Fibroblast of lung (primary cell): ENCODE data around the gene MAPK8IP3. TPM values are rescaled to one million over a fixed set of nuclear protein-coding genes. Genes with fewer than 3 reads are reported as not detected.

ENCODE experiments used
- DNase-seq, 2 donors: peaks; one replicate each; pipeline versions ENCODE4 v3.0.0 to v3.0.0-alpha.2; 2010; ENCODE audit warnings: low read depth in 2 of 2
- H2AFZ ChIP-seq: 2 replicates; pipeline ENCODE4 v1.5.1; 2012; ENCODE audit warnings: low read length, control low read depth, inconsistent platforms
- H3K27ac ChIP-seq: 2 replicates; pipeline ENCODE4 v1.5.1; 2011; ENCODE audit warnings: low read length, control low read depth; ENCODE audit not compliant: insufficient read depth
- H3K27me3 ChIP-seq: 2 replicates; pipeline ENCODE4 v1.5.1; 2011; ENCODE audit warnings: mild to moderate bottlenecking, low read length; ENCODE audit not compliant: control insufficient read depth, insufficient read depth
- H3K36me3 ChIP-seq: 2 replicates; pipeline ENCODE4 v1.5.1; 2011; ENCODE audit warnings: low read length; ENCODE audit not compliant: control insufficient read depth, insufficient read depth
- H3K4me1 ChIP-seq: 2 replicates; pipeline ENCODE4 v1.5.1; 2011; ENCODE audit warnings: low read length; ENCODE audit not compliant: control insufficient read depth, insufficient read depth; ENCODE audit errors: extremely low read depth
- H3K4me2 ChIP-seq: 2 replicates; pipeline ENCODE4 v1.5.1; 2011; ENCODE audit warnings: low read length, control low read depth; ENCODE audit not compliant: insufficient read depth; ENCODE audit errors: extremely low read depth
- H3K4me3 ChIP-seq, 4 experiments: fragments of 200-600 bp in 1 of 4; sonication (generic) in 1 of 4; replicated peaks in 1 of 4; 2 replicates each; pipeline ENCODE4 v1.5.1; 2011 to 2016; ENCODE audit warnings: low read length in 4 of 4, low read depth in 3 of 4, mild to moderate bottlenecking in 3 of 4, control low read depth in 2 of 4, inconsistent platforms in 1 of 4, mixed read lengths in 1 of 4; ENCODE audit not compliant: insufficient read depth in 1 of 4; ENCODE audit errors: control extremely low read depth in 1 of 4
- H3K79me2 ChIP-seq: 2 replicates; pipeline ENCODE4 v1.5.1; 2012; ENCODE audit warnings: mild to moderate bottlenecking, low read length, inconsistent platforms; ENCODE audit not compliant: control insufficient read depth, insufficient read depth
- H3K9ac ChIP-seq: 2 replicates; pipeline ENCODE4 v1.5.1; 2011; ENCODE audit warnings: mild to moderate bottlenecking, low read length, control low read depth; ENCODE audit not compliant: insufficient read depth
- H3K9me3 ChIP-seq: 2 replicates; pipeline ENCODE4 v1.5.1; 2012; ENCODE audit warnings: low read depth, low read length; ENCODE audit not compliant: control insufficient read depth, insufficient read depth
- H4K20me1 ChIP-seq: 2 replicates; pipeline ENCODE4 v1.5.1; 2011; ENCODE audit warnings: low read length; ENCODE audit not compliant: control insufficient read depth, insufficient read depth; ENCODE audit errors: extremely low read depth
- EZH2 ChIP-seq: IDR thresholded peaks from 2 replicates; pipeline ENCODE4 v1.5.1; 2012; ENCODE audit warnings: low read length, control low read depth, mild to moderate bottlenecking; ENCODE audit errors: missing control alignments
- polyA plus RNA-seq, 2 donors: library from polyadenylated mRNA; depleted of rRNA in 1 of 2; stranded (reverse) in 1 of 2; unstranded in 1 of 2; fragments of >200 nt; gene quantifications; 2 replicates each; pipeline ENCODE4 v1.2.1, GENCODE V29; 2011 to 2012; ENCODE audit warnings: missing spikeins in 1 of 2
- total RNA-seq: library from RNA; depleted of rRNA; stranded (reverse); fragments of >200 nt; gene quantifications from 2 replicates; pipeline ENCODE4 v1.2.1, GENCODE V29; 2014
- TF ChIP-seq, protein P1 (sequence below), 2 donors: IDR thresholded peaks in 1 of 2; conservative IDR thresholded peaks in 1 of 2; 1 replicate in 1 of 2; 2 replicates in 1 of 2; pipeline ENCODE4 v1.5.1; 2011 to 2012; ENCODE audit warnings: low read length in 2 of 2, control low read depth in 1 of 2, inconsistent platforms in 1 of 2, low read depth in 1 of 2, mild to moderate bottlenecking in 1 of 2

MAPK8IP3 gene
- total and polyA plus RNA-seq, 2 donors (not counting 1 experiment from before 2014, with no cell fraction given) = 9.4 to 36.3 TPM

DNA sequence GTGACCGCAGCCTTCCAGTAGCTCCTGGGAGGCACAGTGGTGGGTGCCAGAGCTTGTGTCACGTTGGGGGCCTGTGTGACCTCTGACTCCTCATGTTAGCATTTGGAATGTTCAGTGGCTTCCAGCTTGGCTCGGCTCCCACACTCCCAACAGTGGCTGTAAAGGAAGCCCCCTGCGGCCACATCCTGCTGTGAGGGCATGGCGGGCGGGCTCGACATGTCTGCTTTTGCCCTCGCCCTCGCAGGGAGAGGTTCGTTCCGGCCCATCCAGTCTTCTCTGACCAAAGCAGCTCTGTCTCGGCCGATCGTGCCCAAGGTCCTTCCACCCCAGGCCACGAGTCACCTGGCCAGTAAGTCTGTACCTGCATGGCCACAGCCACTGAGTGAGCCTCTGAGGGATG is 40.2 kb upstream of the MAPK8IP3 start:
- TF ChIP-seq, protein P1, sequence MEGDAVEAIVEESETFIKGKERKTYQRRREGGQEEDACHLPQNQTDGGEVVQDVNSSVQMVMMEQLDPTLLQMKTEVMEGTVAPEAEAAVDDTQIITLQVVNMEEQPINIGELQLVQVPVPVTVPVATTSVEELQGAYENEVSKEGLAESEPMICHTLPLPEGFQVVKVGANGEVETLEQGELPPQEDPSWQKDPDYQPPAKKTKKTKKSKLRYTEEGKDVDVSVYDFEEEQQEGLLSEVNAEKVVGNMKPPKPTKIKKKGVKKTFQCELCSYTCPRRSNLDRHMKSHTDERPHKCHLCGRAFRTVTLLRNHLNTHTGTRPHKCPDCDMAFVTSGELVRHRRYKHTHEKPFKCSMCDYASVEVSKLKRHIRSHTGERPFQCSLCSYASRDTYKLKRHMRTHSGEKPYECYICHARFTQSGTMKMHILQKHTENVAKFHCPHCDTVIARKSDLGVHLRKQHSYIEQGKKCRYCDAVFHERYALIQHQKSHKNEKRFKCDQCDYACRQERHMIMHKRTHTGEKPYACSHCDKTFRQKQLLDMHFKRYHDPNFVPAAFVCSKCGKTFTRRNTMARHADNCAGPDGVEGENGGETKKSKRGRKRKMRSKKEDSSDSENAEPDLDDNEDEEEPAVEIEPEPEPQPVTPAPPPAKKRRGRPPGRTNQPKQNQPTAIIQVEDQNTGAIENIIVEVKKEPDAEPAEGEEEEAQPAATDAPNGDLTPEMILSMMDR (conservative IDR thresholded peaks at IDR 0.05 in 1 of 2, IDR thresholded peaks at IDR 0.05 in 1 of 2; ENCODE audit: low read depth in 1 of 2, low read length in 2 of 2) = no peak
- no peak for TF ChIP-seq EZH2
- Histone ChIP-seq H2AFZ (no peak overlapping the region), H3K4me3 (no peak overlapping the region), H4K20me1 (no peaks in the 10 kb centered on the region), H3K4me1 (no peaks in the 10 kb centered on the region), H3K27ac (no peak overlapping the region), H3K4me2 (no peak overlapping the region), H3K9ac (no peak overlapping the region), H3K79me2 (no peaks in the 10 kb centered on the region), H3K9me3 (no peaks in the 10 kb centered on the region), H3K27me3 (no peaks in the 10 kb centered on the region), H3K36me3 (peaks cover 49% of the 10 kb centered on the region)
- no peak for DNase-seq

GRCh38 chr16:1666316-1666715 is 39.7 kb upstream of the MAPK8IP3 start:
- H3K79me2 ChIP-seq = no peaks in the 10 kb centered on the region
- H3K9ac ChIP-seq = no peak overlapping the region
- no peak overlapping the region for H3K4me3 ChIP-seq
- H3K27me3 ChIP-seq = no peaks in the 10 kb centered on the region
- no peak overlapping the region for H2AFZ ChIP-seq
- no peaks in the 10 kb centered on the region for H3K4me1 ChIP-seq
- H3K27ac ChIP-seq = no peak overlapping the region
- DNase-seq = no peak
- TF ChIP-seq EZH2 = no peak
- TF ChIP-seq, protein P1 (conservative IDR thresholded peaks at IDR 0.05 in 1 of 2, IDR thresholded peaks at IDR 0.05 in 1 of 2; ENCODE audit: low read depth in 1 of 2, low read length in 2 of 2) = no peak
- H3K9me3 ChIP-seq = no peaks in the 10 kb centered on the region
- peaks cover 52% of the 10 kb centered on the region for H3K36me3 ChIP-seq
- no peak overlapping the region for H3K4me2 ChIP-seq
- no peaks in the 10 kb centered on the region for H4K20me1 ChIP-seq

- Histone ChIP-seq H3K27me3 (no peaks in the 10 kb centered on the region), H3K4me1 (no peaks in the 10 kb centered on the region), H4K20me1 (no peaks in the 10 kb centered on the region), H3K4me2 (no peak overlapping the region), H2AFZ (no peak overlapping the region), H3K4me3 (no peak overlapping the region), H3K79me2 (no peaks in the 10 kb centered on the region), H3K9ac (no peak overlapping the region), H3K27ac (no peak overlapping the region), H3K9me3 (no peaks in the 10 kb centered on the region), H3K36me3 (peaks cover 54% of the 10 kb centered on the region)
- DNase-seq = no peak
- TF ChIP-seq, protein P1 (conservative IDR thresholded peaks at IDR 0.05 in 1 of 2, IDR thresholded peaks at IDR 0.05 in 1 of 2; ENCODE audit: low read depth in 1 of 2, low read length in 2 of 2) = no peak
- no peak for TF ChIP-seq EZH2
Measured at GRCh38 chr16:1667271-1667670, 38.7 kb upstream of the MAPK8IP3 start.
